GM10847 (cell line): Measurements from ENCODE around the gene CXCR6.

ENCODE experiments used
- POLR2A ChIP-seq: IDR thresholded peaks from 2 replicates; pipeline ENCODE4 v1.6.1; 2011; ENCODE audit not compliant: insufficient read length; ENCODE audit errors: extremely low read depth

CXCR6 gene

GRCh38 chr3:45939341-45939771 lies 3.9 kb upstream of the CXCR6 start:
- TF ChIP-seq POLR2A = no peak

GRCh38 chr3:45940004-45940780 lies 3.1 kb upstream of the CXCR6 start:
- no peak for TF ChIP-seq POLR2A

GRCh38 chr3:45940781-45941365 lies 2.4 kb upstream of the CXCR6 start:
- TF ChIP-seq POLR2A = no peak

GRCh38 chr3:45942051-45942825 lies 1.0 kb upstream of the CXCR6 start:
- TF ChIP-seq POLR2A = no peak

- TF ChIP-seq POLR2A = no peak
These were observed 1.8 kb downstream of the CXCR6 start for GRCh38 chr3:45944830-45945620.

GRCh38 chr3:45946307-45946706 lies 3.0 kb downstream of the CXCR6 start:
- no peak for TF ChIP-seq POLR2A

- no peak for TF ChIP-seq POLR2A
These were observed 3.6 kb downstream of the CXCR6 start for GRCh38 chr3:45946875-45947274.

GRCh38 chr3:45947361-45947760 lies 4.1 kb downstream of the CXCR6 start:
- no peak for TF ChIP-seq POLR2A

- no peak for TF ChIP-seq POLR2A
These were observed 5.1 kb downstream of the CXCR6 start for GRCh38 chr3:45948311-45948781.

GRCh38 chr3:45948881-45949280 lies 5.6 kb downstream of the CXCR6 start:
- no peak for TF ChIP-seq POLR2A

GRCh38 chr3:45949432-45949831 lies 6.2 kb downstream of the CXCR6 start:
- no peak for TF ChIP-seq POLR2A

- TF ChIP-seq POLR2A = no peak
These were observed 6.9 kb downstream of the CXCR6 start for GRCh38 chr3:45950131-45950530.

GRCh38 chr3:45950686-45951600 lies 7.7 kb downstream of the CXCR6 start:
- no peak for TF ChIP-seq POLR2A

GRCh38 chr3:45951946-45952345 lies 8.7 kb downstream of the CXCR6 start:
- TF ChIP-seq POLR2A = no peak
